ENCODE measurements around the gene C1orf167. TPM values are rescaled to one million over a fixed set of nuclear protein-coding genes. Genes with fewer than 3 reads are reported as not detected.

Gene C1orf167
- total RNA-seq, 4 donors from 2014 or later = 0.21 to 0.82 TPM; not detected in 2

GRCh38 chr1:11752359-11753088 is 9.5 kb upstream of the C1orf167 start:
- TF ChIP-seq, protein P1, sequence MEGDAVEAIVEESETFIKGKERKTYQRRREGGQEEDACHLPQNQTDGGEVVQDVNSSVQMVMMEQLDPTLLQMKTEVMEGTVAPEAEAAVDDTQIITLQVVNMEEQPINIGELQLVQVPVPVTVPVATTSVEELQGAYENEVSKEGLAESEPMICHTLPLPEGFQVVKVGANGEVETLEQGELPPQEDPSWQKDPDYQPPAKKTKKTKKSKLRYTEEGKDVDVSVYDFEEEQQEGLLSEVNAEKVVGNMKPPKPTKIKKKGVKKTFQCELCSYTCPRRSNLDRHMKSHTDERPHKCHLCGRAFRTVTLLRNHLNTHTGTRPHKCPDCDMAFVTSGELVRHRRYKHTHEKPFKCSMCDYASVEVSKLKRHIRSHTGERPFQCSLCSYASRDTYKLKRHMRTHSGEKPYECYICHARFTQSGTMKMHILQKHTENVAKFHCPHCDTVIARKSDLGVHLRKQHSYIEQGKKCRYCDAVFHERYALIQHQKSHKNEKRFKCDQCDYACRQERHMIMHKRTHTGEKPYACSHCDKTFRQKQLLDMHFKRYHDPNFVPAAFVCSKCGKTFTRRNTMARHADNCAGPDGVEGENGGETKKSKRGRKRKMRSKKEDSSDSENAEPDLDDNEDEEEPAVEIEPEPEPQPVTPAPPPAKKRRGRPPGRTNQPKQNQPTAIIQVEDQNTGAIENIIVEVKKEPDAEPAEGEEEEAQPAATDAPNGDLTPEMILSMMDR (IDR thresholded peaks at IDR 0.05) = no peak
- intact Hi-C loops (cut with DNase I; ENCODE audit: low total_unique reads) = no loop called here
- H3K27me3 ChIP-seq = no peaks in the 10 kb centered on the region
- no peaks in the 10 kb centered on the region for H3K4me1 ChIP-seq
- no peaks in the 10 kb centered on the region for H3K9me3 ChIP-seq
- no peaks in the 10 kb centered on the region for H3K36me3 ChIP-seq
- DNase-seq = no peak
- no peak overlapping the region for H3K4me3 ChIP-seq
- H3K27ac ChIP-seq = no peak overlapping the region

DNA sequence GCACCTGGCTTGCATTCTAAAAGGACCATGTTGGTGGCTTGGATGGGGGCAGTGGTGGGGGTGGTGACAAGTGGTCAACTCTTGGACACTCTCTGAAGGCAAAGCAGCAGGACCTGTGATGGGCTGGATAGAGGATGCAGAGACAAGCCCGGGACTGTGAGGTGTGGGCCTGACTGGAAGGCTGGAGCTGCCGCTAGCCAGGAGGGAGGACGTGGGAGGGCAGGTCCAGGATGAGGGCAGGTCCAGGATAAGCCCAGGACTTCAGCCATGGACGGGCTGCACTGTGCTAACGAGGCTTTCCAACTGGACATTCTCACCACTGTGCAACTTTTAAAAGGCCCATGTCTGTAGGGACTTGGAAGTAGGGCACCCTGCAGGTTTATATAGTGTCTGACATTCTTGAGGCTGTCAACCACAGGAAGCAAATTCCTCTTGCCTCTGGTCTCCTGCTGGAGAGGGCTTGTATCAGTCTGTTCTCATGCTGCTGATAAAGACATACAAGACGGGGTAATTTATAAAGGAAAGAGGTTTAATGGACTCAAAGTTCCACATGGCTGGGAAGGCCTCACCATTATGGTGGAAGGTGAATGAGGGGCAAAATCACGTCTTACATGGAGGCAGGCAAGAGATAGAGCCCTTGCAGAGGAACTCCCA is 8.3 kb upstream of the C1orf167 start:
- Histone ChIP-seq H3K4me1 (no peaks in the 10 kb centered on the region), H3K27ac (no peak overlapping the region), H3K36me3 (no peaks in the 10 kb centered on the region), H3K4me3 (no peak overlapping the region), H3K9me3 (no peaks in the 10 kb centered on the region), H3K27me3 (no peaks in the 10 kb centered on the region)
- intact Hi-C loops (cut with DNase I; ENCODE audit: low total_unique reads) = no loop called here
- no peak for DNase-seq
- TF ChIP-seq, protein P1 (IDR thresholded peaks at IDR 0.05) = no peak
- TF ChIP-seq POLR2A (IDR thresholded peaks at IDR 0.05) = no peak

DNA sequence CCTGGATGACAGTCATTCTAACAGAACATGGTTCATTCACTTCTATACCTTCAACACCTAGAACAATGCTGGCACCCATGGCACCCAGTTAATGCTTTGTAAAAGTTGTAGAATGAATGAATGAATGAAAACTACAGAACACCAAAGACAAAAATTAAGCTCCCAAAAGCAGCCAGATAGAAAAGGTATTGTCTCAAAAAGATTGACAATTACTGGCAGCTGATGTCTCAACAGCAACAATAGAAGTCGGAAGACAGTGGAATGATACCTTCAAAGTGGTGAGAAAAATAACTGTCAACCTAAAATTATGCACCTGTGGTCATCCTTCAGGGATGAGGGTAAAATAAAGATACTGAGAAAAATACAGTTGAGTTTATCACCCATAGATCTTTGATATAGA is 4.9 kb upstream of the C1orf167 start:
- H3K4me3 ChIP-seq = no peak overlapping the region
- no peak overlapping the region for H3K27ac ChIP-seq
- intact Hi-C loops (cut with DNase I; ENCODE audit: low total_unique reads) = no loop called here
- no peak for DNase-seq
- H3K27me3 ChIP-seq = no peaks in the 10 kb centered on the region
- TF ChIP-seq, protein P1 (IDR thresholded peaks at IDR 0.05) = no peak
- TF ChIP-seq POLR2A (IDR thresholded peaks at IDR 0.05) = no peak
- no peaks in the 10 kb centered on the region for H3K9me3 ChIP-seq
- no peaks in the 10 kb centered on the region for H3K36me3 ChIP-seq
- no peaks in the 10 kb centered on the region for H3K4me1 ChIP-seq

DNA sequence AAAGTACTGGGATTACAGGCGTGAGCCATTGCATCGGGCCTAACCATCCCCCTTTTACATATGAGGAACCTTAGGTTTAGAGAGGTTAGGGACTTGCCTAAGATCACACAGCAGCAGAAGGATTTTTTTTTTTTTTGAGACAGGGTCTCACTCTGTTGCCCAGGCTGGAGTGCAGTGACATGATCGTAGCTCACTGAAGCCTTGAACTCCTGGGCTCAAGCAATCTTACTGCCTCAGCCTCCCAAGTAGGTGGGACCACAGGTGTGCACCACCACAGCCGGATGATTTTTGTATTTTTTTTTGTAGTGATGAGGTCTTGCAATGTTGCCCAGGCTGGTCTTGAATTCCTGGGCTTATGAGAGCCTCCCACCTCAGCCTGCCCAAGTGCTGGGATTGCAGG is 2.2 kb upstream of the C1orf167 start:
- H3K27ac ChIP-seq = no peak overlapping the region
- no peaks in the 10 kb centered on the region for H3K9me3 ChIP-seq
- intact Hi-C loops (cut with DNase I; ENCODE audit: low total_unique reads) = no loop called here
- no peaks in the 10 kb centered on the region for H3K36me3 ChIP-seq
- H3K27me3 ChIP-seq = peaks cover 0 to 4% of the 10 kb centered on the region in 2 donors
- no peak overlapping the region for H3K4me3 ChIP-seq
- TF ChIP-seq, protein P1 (IDR thresholded peaks at IDR 0.05) = no peak
- TF ChIP-seq POLR2A (IDR thresholded peaks at IDR 0.05) = no peak
- DNase-seq = no peak
- H3K4me1 ChIP-seq = no peaks in the 10 kb centered on the region

DNA sequence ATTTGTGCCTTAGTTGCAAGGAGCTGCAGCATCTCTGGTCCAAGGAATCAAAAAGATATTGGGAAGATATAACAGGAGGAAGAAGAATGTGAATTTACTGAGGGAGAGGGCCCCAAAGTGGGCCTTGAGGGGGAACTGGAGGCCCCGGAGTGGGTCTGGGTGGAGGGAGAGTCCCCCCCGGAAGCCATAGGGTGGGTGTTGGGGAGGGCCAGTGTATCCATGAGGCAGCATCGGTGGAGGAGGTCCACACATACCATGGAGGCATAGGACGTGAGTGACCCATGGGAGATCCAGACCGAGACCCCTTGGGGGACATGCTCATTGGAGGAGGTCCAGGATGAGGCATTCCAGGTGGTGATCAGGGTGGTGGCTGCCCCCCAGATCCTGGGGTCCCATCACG is 708 bp upstream of the C1orf167 start:
- TF ChIP-seq, protein P1 (IDR thresholded peaks at IDR 0.05) = no peak
- TF ChIP-seq POLR2A (IDR thresholded peaks at IDR 0.05) = no peak
- peaks cover 0 to 4% of the 10 kb centered on the region in 2 donors for H3K27me3 ChIP-seq
- intact Hi-C loops (cut with DNase I; ENCODE audit: low total_unique reads) = no loop called here

More for the DNA sequence above, 708 bp upstream of the C1orf167 start:
- H3K9me3 ChIP-seq = no peaks in the 10 kb centered on the region
- H3K27ac ChIP-seq = no peak overlapping the region
- DNase-seq = no peak
- no peaks in the 10 kb centered on the region for H3K36me3 ChIP-seq
- no peak overlapping the region for H3K4me3 ChIP-seq
- H3K4me1 ChIP-seq = no peaks in the 10 kb centered on the region

Data from uterus (tissue), 4 donors.